Peyer's patch (tissue), 4 donors: ENCODE results near the gene SRSF5. TPM values are rescaled to one million over a fixed set of nuclear protein-coding genes. Genes with fewer than 3 reads are reported as not detected.

Experiments used
- DNase-seq, 3 donors: peaks; one replicate each; pipeline ENCODE4 v3.0.0-alpha.2; 2017 to 2019
- H3K27ac ChIP-seq, 4 donors: fragments of 200-600 bp; sonication (generic); one replicate each; pipeline ENCODE4 v1.5.1; 2016 to 2019
- H3K27me3 ChIP-seq, 2 donors: fragments of 200-600 bp; sonication (generic); one replicate each; pipeline ENCODE4 v1.5.1; 2019
- H3K36me3 ChIP-seq, 3 donors: fragments of 200-600 bp; sonication (generic); one replicate each; pipeline ENCODE4 v1.5.1; 2016 to 2019
- H3K4me1 ChIP-seq, 4 donors: fragments of 200-600 bp; sonication (generic); one replicate each; pipeline ENCODE4 v1.5.1; 2016 to 2019
- H3K4me3 ChIP-seq, 4 donors: fragments of 200-600 bp; sonication (generic); 1 replicate in 3 of 4; 2 replicates in 1 of 4; pipeline ENCODE4 v1.5.1; 2016 to 2019; ENCODE audit warnings: mild to moderate bottlenecking in 1 of 4
- H3K9me3 ChIP-seq, 4 donors: fragments of 200-600 bp; sonication (generic); one replicate each; pipeline ENCODE4 v1.5.1; 2016 to 2019; ENCODE audit warnings: mild to moderate bottlenecking in 1 of 4
- POLR2A ChIP-seq, 2 donors: fragments of 450-650 bp; IDR thresholded peaks; one replicate each; pipeline ENCODE4 v1.5.1; 2017; ENCODE audit warnings: antibody characterized with exemption in 2 of 2, mild to moderate bottlenecking in 2 of 2, moderate library complexity in 2 of 2
- total RNA-seq, 4 donors: library from RNA; depleted of rRNA; stranded (reverse); fragments of >200 nt; gene quantifications; one replicate each; pipeline ENCODE4 v1.1.0, GENCODE V29; 2016
- TF ChIP-seq, protein P1 (sequence below), 6 experiments: fragments of 450-650 bp in 4 of 6; fragments of 200-600 bp in 2 of 6; sonication (generic) in 1 of 6; IDR thresholded peaks; one replicate each; pipeline ENCODE4 v1.5.1; 2017 to 2019; ENCODE audit warnings: antibody characterized with exemption in 6 of 6, mild to moderate bottlenecking in 3 of 6, moderate library complexity in 1 of 6

SRSF5 gene
- total RNA-seq, 4 donors from 2014 or later = 339 to 528 (median 434) TPM

DNA sequence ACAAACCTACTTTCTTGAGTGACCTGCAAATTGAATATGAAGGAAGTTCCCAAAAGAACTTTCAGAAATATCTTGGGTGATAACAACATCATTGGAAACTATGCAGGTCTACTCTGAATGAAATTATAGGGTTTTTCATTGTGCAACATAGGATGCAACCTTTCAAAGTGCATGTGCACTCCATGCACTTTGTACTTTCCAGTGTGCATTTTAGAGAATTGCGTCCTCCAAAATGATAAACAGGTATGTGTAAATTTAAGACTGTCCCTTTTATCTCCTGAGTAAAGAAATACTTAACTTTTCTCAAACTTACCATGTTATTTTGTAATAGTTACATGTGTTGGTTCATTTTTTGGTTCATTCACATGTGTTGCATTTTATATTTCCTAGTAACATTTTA lies 13.2 kb downstream of the SRSF5 start:
- no peaks in the 10 kb centered on the region for H3K9me3 ChIP-seq
- H3K27ac ChIP-seq = no peak overlapping the region
- H3K36me3 ChIP-seq = peaks cover 0 to 56% (median 0%) of the 10 kb centered on the region in 3 donors
- no peak for DNase-seq
- no peaks in the 10 kb centered on the region for H3K4me1 ChIP-seq
- no peak for TF ChIP-seq POLR2A (IDR thresholded peaks at IDR 0.05)
- TF ChIP-seq, protein P1, sequence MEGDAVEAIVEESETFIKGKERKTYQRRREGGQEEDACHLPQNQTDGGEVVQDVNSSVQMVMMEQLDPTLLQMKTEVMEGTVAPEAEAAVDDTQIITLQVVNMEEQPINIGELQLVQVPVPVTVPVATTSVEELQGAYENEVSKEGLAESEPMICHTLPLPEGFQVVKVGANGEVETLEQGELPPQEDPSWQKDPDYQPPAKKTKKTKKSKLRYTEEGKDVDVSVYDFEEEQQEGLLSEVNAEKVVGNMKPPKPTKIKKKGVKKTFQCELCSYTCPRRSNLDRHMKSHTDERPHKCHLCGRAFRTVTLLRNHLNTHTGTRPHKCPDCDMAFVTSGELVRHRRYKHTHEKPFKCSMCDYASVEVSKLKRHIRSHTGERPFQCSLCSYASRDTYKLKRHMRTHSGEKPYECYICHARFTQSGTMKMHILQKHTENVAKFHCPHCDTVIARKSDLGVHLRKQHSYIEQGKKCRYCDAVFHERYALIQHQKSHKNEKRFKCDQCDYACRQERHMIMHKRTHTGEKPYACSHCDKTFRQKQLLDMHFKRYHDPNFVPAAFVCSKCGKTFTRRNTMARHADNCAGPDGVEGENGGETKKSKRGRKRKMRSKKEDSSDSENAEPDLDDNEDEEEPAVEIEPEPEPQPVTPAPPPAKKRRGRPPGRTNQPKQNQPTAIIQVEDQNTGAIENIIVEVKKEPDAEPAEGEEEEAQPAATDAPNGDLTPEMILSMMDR (IDR thresholded peaks at IDR 0.05) = no peak
- no peaks in the 10 kb centered on the region for H3K27me3 ChIP-seq
- H3K4me3 ChIP-seq = no peak overlapping the region

DNA sequence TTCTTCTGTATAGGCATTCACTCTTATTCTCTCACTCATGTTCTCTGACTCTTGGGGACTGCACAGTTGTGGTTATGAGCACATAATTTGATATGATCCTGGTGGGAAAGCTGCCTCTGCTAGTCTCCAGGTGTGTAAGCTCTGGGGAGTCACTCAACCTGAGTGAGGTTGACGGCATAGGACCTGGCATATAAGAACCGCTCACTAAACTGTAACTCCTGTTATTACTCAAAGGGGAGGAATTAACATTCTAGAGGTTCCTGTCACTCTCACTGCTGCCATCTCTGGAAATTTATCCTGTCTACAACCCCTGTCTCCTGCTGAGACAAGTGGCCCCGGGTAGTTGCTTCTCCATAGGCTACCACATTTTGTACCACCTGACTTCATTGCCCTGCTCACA lies 14.0 kb downstream of the SRSF5 start:
- no peak for DNase-seq
- no peaks in the 10 kb centered on the region for H3K9me3 ChIP-seq
- no peak overlapping the region for H3K4me3 ChIP-seq
- H3K36me3 ChIP-seq = peaks cover 0 to 50% (median 0%) of the 10 kb centered on the region in 3 donors
- no peaks in the 10 kb centered on the region for H3K27me3 ChIP-seq
- H3K27ac ChIP-seq = no peak overlapping the region
- TF ChIP-seq, protein P1 (IDR thresholded peaks at IDR 0.05) = no peak
- TF ChIP-seq POLR2A (IDR thresholded peaks at IDR 0.05) = no peak
- H3K4me1 ChIP-seq = no peaks in the 10 kb centered on the region

DNA sequence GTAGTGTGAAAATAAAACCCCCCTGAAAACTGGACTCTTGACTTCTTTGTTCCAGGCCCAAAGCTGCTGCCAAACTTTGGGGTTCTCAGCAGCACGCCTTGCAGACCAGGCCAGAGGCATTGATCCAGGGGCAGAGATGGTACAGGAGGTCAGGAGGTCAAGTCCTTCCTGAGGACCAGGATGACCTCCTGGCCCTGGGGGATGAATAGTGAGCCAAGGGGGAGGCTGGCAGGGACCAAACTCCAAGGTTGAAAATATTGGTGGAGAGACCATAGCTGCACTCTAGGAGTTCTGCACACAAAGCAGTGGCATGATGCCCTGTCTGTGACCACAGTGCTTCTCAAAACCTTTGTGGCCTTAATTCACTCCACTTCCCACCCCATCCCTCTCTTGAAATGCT lies 18.0 kb downstream of the SRSF5 start:
- peaks cover 0 to 18% (median 0%) of the 10 kb centered on the region in 3 donors for H3K36me3 ChIP-seq
- H3K4me1 ChIP-seq = no peaks in the 10 kb centered on the region
- no peaks in the 10 kb centered on the region for H3K27me3 ChIP-seq
- DNase-seq = no peak
- no peak overlapping the region for H3K27ac ChIP-seq
- no peak overlapping the region for H3K4me3 ChIP-seq
- no peaks in the 10 kb centered on the region for H3K9me3 ChIP-seq
- TF ChIP-seq, protein P1 (IDR thresholded peaks at IDR 0.05) = no peak
- TF ChIP-seq POLR2A (IDR thresholded peaks at IDR 0.05) = no peak

GRCh38 chr14:69786603-69787002 lies 19.7 kb downstream of the SRSF5 start:
- peaks cover 0 to 5% (median 0%) of the 10 kb centered on the region in 3 donors for H3K36me3 ChIP-seq
- TF ChIP-seq POLR2A (IDR thresholded peaks at IDR 0.05) = no peak
- TF ChIP-seq, protein P1 (IDR thresholded peaks at IDR 0.05) = no peak
- no peak overlapping the region for H3K4me3 ChIP-seq
- no peaks in the 10 kb centered on the region for H3K4me1 ChIP-seq
- no peak for DNase-seq
- no peak overlapping the region for H3K27ac ChIP-seq
- H3K9me3 ChIP-seq = no peaks in the 10 kb centered on the region
- no peaks in the 10 kb centered on the region for H3K27me3 ChIP-seq

DNA sequence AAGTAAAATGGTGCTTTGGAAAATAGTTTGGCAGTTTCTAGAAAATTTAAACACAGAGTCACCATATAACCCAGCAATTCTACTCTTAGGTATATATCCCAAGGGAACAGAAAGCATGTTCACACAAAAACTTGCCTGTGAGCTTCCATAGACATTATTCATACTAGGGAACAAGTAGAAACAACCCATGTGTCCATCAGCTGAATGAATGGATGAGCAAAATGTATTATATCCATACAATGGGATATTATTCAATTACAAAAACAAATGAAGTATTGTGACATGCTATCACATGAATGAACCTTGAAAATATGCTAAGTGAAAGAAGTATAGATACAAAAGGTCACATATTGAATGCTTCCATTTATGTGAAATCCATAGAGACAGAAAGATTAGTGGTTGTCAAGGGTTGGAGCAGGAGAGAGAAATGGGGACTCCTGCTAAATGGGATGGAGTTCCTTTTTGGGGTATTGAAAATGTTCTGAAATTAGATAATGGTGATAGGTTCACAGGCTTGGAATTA lies 22.2 kb downstream of the SRSF5 start:
- Histone ChIP-seq H3K36me3 (peaks cover 0 to 5% (median 0%) of the 10 kb centered on the region in 3 donors), H3K9me3 (no peaks in the 10 kb centered on the region), H3K4me3 (no peak overlapping the region), H3K27me3 (no peaks in the 10 kb centered on the region), H3K4me1 (no peaks in the 10 kb centered on the region), H3K27ac (no peak overlapping the region)
- no peak for TF ChIP-seq POLR2A (IDR thresholded peaks at IDR 0.05)
- TF ChIP-seq, protein P1 (IDR thresholded peaks at IDR 0.05) = no peak
- DNase-seq = no peak
